HepG2 (cell line): ENCODE measurements around the gene GBE1. TPM values are rescaled to one million over a fixed set of nuclear protein-coding genes. Genes with fewer than 3 reads are reported as not detected.
A peak's percentile ranks its signal among the peaks of the same experiment; 100 is the strongest.

ENCODE experiments used
- CENPX ChIP-seq: sonication (generic); formaldehyde crosslinking; IDR thresholded peaks from 2 replicates; pipeline ENCODE4 v1.9.0; 2021; ENCODE audit warnings: mild to moderate bottlenecking, missing genetic modification reagents, moderate library complexity
- FOSL2 ChIP-seq: sonication (generic); formaldehyde crosslinking; IDR thresholded peaks from 2 replicates; pipeline ENCODE4 v1.4.0; 2020; ENCODE audit warnings: missing genetic modification reagents
- HNRNPUL1 ChIP-seq: fragments of 200-400 bp; formaldehyde crosslinking; IDR thresholded peaks from 2 replicates; pipeline ENCODE4 v1.6.1; 2017; ENCODE audit warnings: low read depth, mild to moderate bottlenecking, low read length, moderate library complexity
- KLF15 ChIP-seq: sonication (generic); formaldehyde crosslinking; IDR thresholded peaks from 2 replicates; pipeline ENCODE4 v1.8.1; 2023; ENCODE audit warnings: borderline replicate concordance, mild to moderate bottlenecking, inconsistent platforms, missing genetic modification reagents, mixed read lengths
- NONO ChIP-seq, 2 experiments: fragments of 450-650 bp in 1 of 2; sonication (generic) in 1 of 2; formaldehyde crosslinking in 1 of 2; IDR thresholded peaks in 1 of 2; conservative IDR thresholded peaks in 1 of 2; 2 replicates each; pipeline versions ENCODE4 v1.6.1 to v1.8.0; 2017 to 2022; ENCODE audit warnings: mild to moderate bottlenecking in 1 of 2, missing genetic modification reagents in 1 of 2, moderate library complexity in 1 of 2
- SUZ12 ChIP-seq: fragments of 150-350 bp; IDR thresholded peaks from 2 replicates; pipeline ENCODE4 v1.6.1; 2014; ENCODE audit warnings: low read depth, low read length
- ZBTB42 ChIP-seq: sonication (generic); formaldehyde crosslinking; IDR thresholded peaks from 2 replicates; pipeline ENCODE4 v1.5.0; 2020; ENCODE audit warnings: mild to moderate bottlenecking, missing genetic modification reagents
- ZFP1 ChIP-seq: IDR thresholded peaks from 2 replicates; pipeline ENCODE4 v1.6.1; 2016
- ZKSCAN1 ChIP-seq: fragments of 150-350 bp; IDR thresholded peaks from 2 replicates; pipeline ENCODE4 v1.6.1; 2014; ENCODE audit warnings: low read length
- ZKSCAN5 ChIP-seq: sonication (generic); formaldehyde crosslinking; IDR thresholded peaks from 2 replicates; pipeline ENCODE4 v1.5.1; 2020; ENCODE audit warnings: mild to moderate bottlenecking, missing genetic modification reagents
- ZMYM4 ChIP-seq: sonication (generic); formaldehyde crosslinking; IDR thresholded peaks from 2 replicates; pipeline ENCODE4 v1.8.1; 2023; ENCODE audit warnings: mild to moderate bottlenecking, missing genetic modification reagents
- ZNF20 ChIP-seq: sonication (generic); formaldehyde crosslinking; IDR thresholded peaks from 2 replicates; pipeline ENCODE4 v1.4.0; 2020; ENCODE audit warnings: mild to moderate bottlenecking, moderate library complexity, missing genetic modification reagents
- ZNF234 ChIP-seq: sonication (generic); formaldehyde crosslinking; conservative IDR thresholded peaks from 2 replicates; pipeline ENCODE4 v1.5.1; 2020; ENCODE audit warnings: mild to moderate bottlenecking, missing genetic modification reagents
- ZNF326 ChIP-seq: sonication (generic); formaldehyde crosslinking; IDR thresholded peaks from 2 replicates; pipeline ENCODE4 v1.4.0; 2020; ENCODE audit warnings: missing genetic modification reagents, borderline replicate concordance
- ZNF333 ChIP-seq: sonication (generic); formaldehyde crosslinking; IDR thresholded peaks from 2 replicates; pipeline ENCODE4 v1.4.0; 2020; ENCODE audit warnings: mild to moderate bottlenecking, missing genetic modification reagents, borderline replicate concordance
- ZNF33A ChIP-seq: sonication (generic); formaldehyde crosslinking; IDR thresholded peaks from 2 replicates; pipeline ENCODE4 v1.5.1; 2020; ENCODE audit warnings: missing genetic modification reagents, mild to moderate bottlenecking, moderate library complexity, borderline replicate concordance
- ZNF605 ChIP-seq: sonication (generic); formaldehyde crosslinking; IDR thresholded peaks from 2 replicates; pipeline ENCODE4 v1.8.0; 2022; ENCODE audit warnings: mild to moderate bottlenecking, missing genetic modification reagents
- ZNF761 ChIP-seq: sonication (generic); formaldehyde crosslinking; conservative IDR thresholded peaks from 2 replicates; pipeline ENCODE4 v1.4.0; 2020; ENCODE audit warnings: mild to moderate bottlenecking, missing genetic modification reagents
- ZNF772 ChIP-seq: sonication (generic); formaldehyde crosslinking; IDR thresholded peaks from 2 replicates; pipeline ENCODE4 v1.5.0; 2020; ENCODE audit warnings: mild to moderate bottlenecking, missing genetic modification reagents
- ZNF83 ChIP-seq: sonication (generic); formaldehyde crosslinking; IDR thresholded peaks from 2 replicates; pipeline ENCODE4 v1.4.0; 2020; ENCODE audit warnings: missing genetic modification reagents, mild to moderate bottlenecking, borderline replicate concordance
- ZNF841 ChIP-seq: sonication (generic); formaldehyde crosslinking; IDR thresholded peaks from 2 replicates; pipeline ENCODE4 v1.8.1; 2023; ENCODE audit warnings: missing genetic modification reagents, borderline replicate concordance
- ZNF879 ChIP-seq: sonication (generic); formaldehyde crosslinking; IDR thresholded peaks from 2 replicates; pipeline ENCODE4 v1.8.1; 2023; ENCODE audit warnings: missing genetic modification reagents
- ZSCAN30 ChIP-seq: sonication (generic); formaldehyde crosslinking; IDR thresholded peaks from 2 replicates; pipeline ENCODE4 v1.5.0; 2020; ENCODE audit warnings: mild to moderate bottlenecking, missing genetic modification reagents
- polyA plus RNA-seq, 8 experiments: library from polyadenylated mRNA; depleted of rRNA in 3 of 8; stranded (reverse) in 7 of 8; unstranded in 1 of 8; fragments of >200 nt; fragmentation: Illumina TruSeq in 4 of 8; extraction: Trizol in 4 of 8; gene quantifications; 2 replicates each; pipeline versions ENCODE4 v1.2.1 to v1.2.3, GENCODE V29; 2011 to 2016; ENCODE audit warnings: low read depth in 4 of 8, missing spikeins in 1 of 8, mixed read lengths in 1 of 8; ENCODE audit not compliant: insufficient read depth in 1 of 8
- total RNA-seq, 5 experiments: library from RNA; depleted of rRNA; stranded (reverse); fragments of >200 nt; fragmentation: Illumina TruSeq; extraction: Trizol; gene quantifications; 2 replicates each; pipeline ENCODE4 v1.2.3, GENCODE V29; 2016; ENCODE audit warnings: low read depth in 1 of 5
- TF ChIP-seq, protein P1 (sequence below): sonication (generic); formaldehyde crosslinking; IDR thresholded peaks from 2 replicates; pipeline ENCODE4 v1.4.0; 2020; ENCODE audit warnings: mild to moderate bottlenecking, missing genetic modification reagents
- TF ChIP-seq, protein P2 (sequence below): conservative IDR thresholded peaks from 2 replicates; pipeline ENCODE4 v1.6.1; 2018; ENCODE audit warnings: missing genetic modification reagents
- TF ChIP-seq, protein P3 (sequence below): sonication (generic); formaldehyde crosslinking; IDR thresholded peaks from 2 replicates; pipeline ENCODE4 v1.4.0; 2020; ENCODE audit warnings: mild to moderate bottlenecking, missing genetic modification reagents
- TF ChIP-seq, protein P4 (sequence below): sonication (generic); formaldehyde crosslinking; IDR thresholded peaks from 2 replicates; pipeline ENCODE4 v1.4.0; 2020; ENCODE audit warnings: missing genetic modification reagents

The GBE1 gene
- total and polyA plus RNA-seq, 2 of the 13 experiments (the other 11 are each of a cell fraction or from before 2014, with no cell fraction given), result 22.9 to 36.1 TPM

DNA sequence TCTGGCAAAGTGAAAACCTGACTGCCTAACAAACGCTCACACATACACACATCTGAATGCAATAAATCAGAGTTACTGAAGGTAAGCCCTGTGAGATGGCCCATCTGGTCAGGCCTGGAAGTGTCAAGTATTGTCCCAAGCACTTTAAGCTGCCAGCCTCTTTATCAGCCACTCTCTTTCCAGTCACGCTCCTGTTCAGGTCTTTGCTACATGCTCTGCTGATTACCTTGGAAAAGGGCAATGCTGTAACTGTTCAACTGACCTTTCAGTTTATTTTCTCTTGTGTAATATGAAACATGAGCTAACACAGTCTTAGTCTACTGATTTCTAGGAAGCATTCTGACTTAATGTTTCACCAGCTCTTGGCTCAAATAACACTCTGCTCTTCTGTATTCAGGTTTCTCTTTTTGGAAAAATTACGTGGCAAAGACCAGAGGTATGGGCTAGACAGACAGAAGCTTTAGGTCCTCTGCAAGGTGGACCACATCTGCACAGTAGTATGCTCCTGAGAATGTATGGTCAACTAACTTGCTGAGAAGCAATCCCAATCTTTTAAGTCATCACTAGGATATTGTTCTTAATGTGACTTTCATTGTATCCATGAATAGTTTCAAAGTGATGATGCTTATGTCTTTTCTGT is 44.5 kb downstream of the GBE1 start (continued):
- TF ChIP-seq NONO (IDR thresholded peaks at IDR 0.05) (no peak), NONO (CRISPR knock-in tag; conservative IDR thresholded peaks at IDR 0.05) (peak; percentile 68; the same call in 1 of the 2 replicates), ZNF841 (no peak), CENPX (CRISPR knock-in tag) (no peak), ZBTB42 (CRISPR knock-in tag) (no peak), ZNF83 (no peak), ZNF333 (no peak), ZNF20 (CRISPR knock-in tag) (no peak), FOSL2 (CRISPR knock-in tag) (peak; percentile 82), ZNF234 (CRISPR knock-in tag) (no peak), ZNF605 (CRISPR knock-in tag) (no peak), SUZ12 (no peak), ZMYM4 (peak; percentile 96), KLF15 (CRISPR knock-in tag) (no peak), ZKSCAN5 (CRISPR knock-in tag) (no peak), ZSCAN30 (CRISPR knock-in tag) (no peak), ZNF33A (CRISPR knock-in tag) (peak; percentile 68; the same call in 1 of the 2 replicates), HNRNPUL1 (no peak), ZNF879 (no peak), ZKSCAN1 (no peak), ZNF761 (CRISPR knock-in tag) (no peak), ZFP1 (CRISPR knock-in tag) (peak; percentile 90), ZNF326 (CRISPR knock-in tag) (no peak), ZNF772 (CRISPR knock-in tag) (no peak)
- TF ChIP-seq, protein P1, sequence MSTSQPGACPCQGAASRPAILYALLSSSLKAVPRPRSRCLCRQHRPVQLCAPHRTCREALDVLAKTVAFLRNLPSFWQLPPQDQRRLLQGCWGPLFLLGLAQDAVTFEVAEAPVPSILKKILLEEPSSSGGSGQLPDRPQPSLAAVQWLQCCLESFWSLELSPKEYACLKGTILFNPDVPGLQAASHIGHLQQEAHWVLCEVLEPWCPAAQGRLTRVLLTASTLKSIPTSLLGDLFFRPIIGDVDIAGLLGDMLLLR, result no peak
- TF ChIP-seq, protein P2, sequence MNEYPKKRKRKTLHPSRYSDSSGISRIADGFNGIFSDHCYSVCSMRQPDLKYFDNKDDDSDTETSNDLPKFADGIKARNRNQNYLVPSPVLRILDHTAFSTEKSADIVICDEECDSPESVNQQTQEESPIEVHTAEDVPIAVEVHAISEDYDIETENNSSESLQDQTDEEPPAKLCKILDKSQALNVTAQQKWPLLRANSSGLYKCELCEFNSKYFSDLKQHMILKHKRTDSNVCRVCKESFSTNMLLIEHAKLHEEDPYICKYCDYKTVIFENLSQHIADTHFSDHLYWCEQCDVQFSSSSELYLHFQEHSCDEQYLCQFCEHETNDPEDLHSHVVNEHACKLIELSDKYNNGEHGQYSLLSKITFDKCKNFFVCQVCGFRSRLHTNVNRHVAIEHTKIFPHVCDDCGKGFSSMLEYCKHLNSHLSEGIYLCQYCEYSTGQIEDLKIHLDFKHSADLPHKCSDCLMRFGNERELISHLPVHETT (CRISPR knock-in tag), result no peak
- TF ChIP-seq, protein P3, sequence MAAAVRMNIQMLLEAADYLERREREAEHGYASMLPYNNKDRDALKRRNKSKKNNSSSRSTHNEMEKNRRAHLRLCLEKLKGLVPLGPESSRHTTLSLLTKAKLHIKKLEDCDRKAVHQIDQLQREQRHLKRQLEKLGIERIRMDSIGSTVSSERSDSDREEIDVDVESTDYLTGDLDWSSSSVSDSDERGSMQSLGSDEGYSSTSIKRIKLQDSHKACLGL (CRISPR knock-in tag), result no peak
- TF ChIP-seq, protein P4, sequence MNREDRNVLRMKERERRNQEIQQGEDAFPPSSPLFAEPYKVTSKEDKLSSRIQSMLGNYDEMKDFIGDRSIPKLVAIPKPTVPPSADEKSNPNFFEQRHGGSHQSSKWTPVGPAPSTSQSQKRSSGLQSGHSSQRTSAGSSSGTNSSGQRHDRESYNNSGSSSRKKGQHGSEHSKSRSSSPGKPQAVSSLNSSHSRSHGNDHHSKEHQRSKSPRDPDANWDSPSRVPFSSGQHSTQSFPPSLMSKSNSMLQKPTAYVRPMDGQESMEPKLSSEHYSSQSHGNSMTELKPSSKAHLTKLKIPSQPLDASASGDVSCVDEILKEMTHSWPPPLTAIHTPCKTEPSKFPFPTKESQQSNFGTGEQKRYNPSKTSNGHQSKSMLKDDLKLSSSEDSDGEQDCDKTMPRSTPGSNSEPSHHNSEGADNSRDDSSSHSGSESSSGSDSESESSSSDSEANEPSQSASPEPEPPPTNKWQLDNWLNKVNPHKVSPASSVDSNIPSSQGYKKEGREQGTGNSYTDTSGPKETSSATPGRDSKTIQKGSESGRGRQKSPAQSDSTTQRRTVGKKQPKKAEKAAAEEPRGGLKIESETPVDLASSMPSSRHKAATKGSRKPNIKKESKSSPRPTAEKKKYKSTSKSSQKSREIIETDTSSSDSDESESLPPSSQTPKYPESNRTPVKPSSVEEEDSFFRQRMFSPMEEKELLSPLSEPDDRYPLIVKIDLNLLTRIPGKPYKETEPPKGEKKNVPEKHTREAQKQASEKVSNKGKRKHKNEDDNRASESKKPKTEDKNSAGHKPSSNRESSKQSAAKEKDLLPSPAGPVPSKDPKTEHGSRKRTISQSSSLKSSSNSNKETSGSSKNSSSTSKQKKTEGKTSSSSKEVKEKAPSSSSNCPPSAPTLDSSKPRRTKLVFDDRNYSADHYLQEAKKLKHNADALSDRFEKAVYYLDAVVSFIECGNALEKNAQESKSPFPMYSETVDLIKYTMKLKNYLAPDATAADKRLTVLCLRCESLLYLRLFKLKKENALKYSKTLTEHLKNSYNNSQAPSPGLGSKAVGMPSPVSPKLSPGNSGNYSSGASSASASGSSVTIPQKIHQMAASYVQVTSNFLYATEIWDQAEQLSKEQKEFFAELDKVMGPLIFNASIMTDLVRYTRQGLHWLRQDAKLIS (CRISPR knock-in tag), result no peak
